Esophagus (tissue), 2 donors: ENCODE data around the gene MPC1. TPM values are rescaled to one million over a fixed set of nuclear protein-coding genes. Genes with fewer than 3 reads are reported as not detected.
"Not testable (repeated sequence)": the region's sequence is repeated elsewhere in the genome, so short reads cannot be mapped to it uniquely, and the experiment has no call there.

ENCODE experiments used
- H3K27ac ChIP-seq, 2 donors: one replicate each; pipeline ENCODE4 v1.5.1; 2013; ENCODE audit warnings: low read depth in 2 of 2, mild to moderate bottlenecking in 2 of 2, inconsistent platforms in 1 of 2, low read length in 1 of 2, moderate library complexity in 1 of 2
- H3K27me3 ChIP-seq, 2 donors: one replicate each; pipeline ENCODE4 v1.6.1; 2013; ENCODE audit warnings: low read length in 2 of 2, control low read depth in 1 of 2, mild to moderate bottlenecking in 1 of 2; ENCODE audit not compliant: insufficient read depth in 2 of 2, control insufficient read depth in 1 of 2
- H3K36me3 ChIP-seq, 2 donors: one replicate each; pipeline ENCODE4 v1.6.1; 2013; ENCODE audit warnings: low read length in 1 of 2; ENCODE audit not compliant: control insufficient read depth in 2 of 2, insufficient read depth in 2 of 2
- H3K4me1 ChIP-seq, 2 donors: one replicate each; pipeline ENCODE4 v1.6.1; 2013; ENCODE audit warnings: low read length in 1 of 2; ENCODE audit not compliant: control insufficient read depth in 2 of 2, insufficient read depth in 2 of 2
- H3K4me3 ChIP-seq, 2 donors: one replicate each; pipeline ENCODE4 v1.5.1; 2013; ENCODE audit warnings: low read length in 2 of 2, mild to moderate bottlenecking in 2 of 2, low read depth in 1 of 2, moderate library complexity in 1 of 2
- H3K9me3 ChIP-seq, 2 donors: one replicate each; pipeline ENCODE4 v1.6.1; 2013; ENCODE audit warnings: mild to moderate bottlenecking in 2 of 2, low read depth in 1 of 2, low read length in 1 of 2, moderate library complexity in 1 of 2; ENCODE audit not compliant: control insufficient read depth in 2 of 2, insufficient read depth in 1 of 2
- WGBS, 2 donors: extraction: QIAGEN DNeasy Blood & Tissue Kit; methylation state at CpG; one replicate each; pipeline ENCODE4 v1.1.7; 2013; 5-methylcytosine and 5-hydroxymethylcytosine counted together
- polyA plus RNA-seq, 2 donors: library from polyadenylated mRNA; stranded (reverse); fragments of 200-250 nt; gene quantifications; one replicate each; pipeline ENCODE4 v1.2.3, GENCODE V29; 2013
- donor health status: healthy with polysubstance abuse.
- donor health status: Bipolar disorder and iron deficiency.

Gene MPC1
- polyA plus RNA-seq, 2 donors: 53.0 to 65.5 TPM

- peaks cover 0 to 3% of the 10 kb centered on the region in 2 donors for H3K36me3 ChIP-seq
- H3K27me3 ChIP-seq: no peaks in the 10 kb centered on the region
- no peak overlapping the region for H3K4me3 ChIP-seq
- H3K4me1 ChIP-seq: no peaks in the 10 kb centered on the region
- H3K27ac ChIP-seq: no peak overlapping the region
- no peaks in the 10 kb centered on the region for H3K9me3 ChIP-seq
- WGBS, 2 donors: 74 to 81% methylated on average over 3 of the region's 3 CpGs
Observed at GRCh38 chr6:166369782-166370181, 13.0 kb downstream of the MPC1 start.

GRCh38 chr6:166366921-166367320, 15.8 kb downstream of the MPC1 start:
- WGBS, 2 donors: 95% methylated on average over 3 of the region's 3 CpGs
- Histone ChIP-seq H3K27me3 (no peaks in the 10 kb centered on the region), H3K4me3 (no peak overlapping the region), H3K4me1 (no peaks in the 10 kb centered on the region), H3K9me3 (no peaks in the 10 kb centered on the region), H3K27ac (no peak overlapping the region), H3K36me3 (peaks cover 6 to 10% of the 10 kb centered on the region in 2 donors)

DNA sequence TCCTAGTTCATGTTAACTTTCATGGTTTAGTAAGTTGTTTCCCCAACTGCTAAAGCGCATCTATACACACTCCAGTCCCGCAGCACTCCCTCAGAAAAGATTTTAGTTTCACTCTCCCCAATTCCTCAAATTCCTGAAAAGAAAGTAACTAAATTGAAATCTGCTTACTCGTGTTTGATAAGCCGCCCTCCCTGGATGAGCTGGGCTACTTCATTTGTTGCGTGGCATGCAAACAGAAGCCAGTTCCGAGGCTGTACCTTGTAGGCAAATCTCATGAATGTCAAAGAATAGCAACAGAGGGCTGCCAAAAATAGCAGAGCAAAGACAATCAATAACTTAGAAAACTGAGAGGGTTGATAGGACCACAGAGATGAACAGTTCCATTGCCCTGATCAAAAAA, 16.9 kb downstream of the MPC1 start:
- H3K9me3 ChIP-seq: no peaks in the 10 kb centered on the region
- no peaks in the 10 kb centered on the region for H3K27me3 ChIP-seq
- H3K4me3 ChIP-seq: no peak overlapping the region
- peaks cover 6 to 10% of the 10 kb centered on the region in 2 donors for H3K36me3 ChIP-seq
- H3K27ac ChIP-seq: no peak overlapping the region
- 79 to 86% methylated on average over 6 of the region's 6 CpGs for WGBS, 2 donors
- H3K4me1 ChIP-seq: no peaks in the 10 kb centered on the region

DNA sequence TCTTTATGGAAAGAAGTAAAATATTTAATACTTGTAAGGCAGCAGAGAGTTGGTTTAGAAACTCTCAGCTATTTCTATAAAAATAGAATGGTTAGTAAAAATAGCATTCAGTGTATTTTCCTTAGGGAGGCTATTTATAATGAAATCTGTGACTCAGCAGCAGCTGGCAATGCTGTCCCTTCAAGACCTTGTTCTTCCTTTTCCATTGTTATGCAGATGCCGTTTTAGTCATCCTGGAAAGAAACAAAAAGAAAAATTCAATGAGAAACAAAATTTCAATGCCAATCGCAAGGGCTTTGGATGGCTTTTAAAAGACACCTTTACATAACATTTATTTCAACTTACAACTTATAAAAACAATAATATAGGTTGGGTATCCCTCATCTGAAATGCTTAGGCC, 17.5 kb downstream of the MPC1 start:
- no peak overlapping the region for H3K27ac ChIP-seq
- no peaks in the 10 kb centered on the region for H3K9me3 ChIP-seq
- peaks cover 0 to 3% of the 10 kb centered on the region in 2 donors for H3K4me1 ChIP-seq
- H3K4me3 ChIP-seq: no peak overlapping the region
- peaks cover 6 to 10% of the 10 kb centered on the region in 2 donors for H3K36me3 ChIP-seq
- H3K27me3 ChIP-seq: no peaks in the 10 kb centered on the region
- 30 to 43% methylated on average over 2 of the region's 2 CpGs for WGBS, 2 donors

GRCh38 chr6:166364456-166364855, 18.3 kb downstream of the MPC1 start:
- Histone ChIP-seq H3K36me3 (peaks cover 6 to 10% of the 10 kb centered on the region in 2 donors), H3K9me3 (no peaks in the 10 kb centered on the region), H3K4me3 (no peak overlapping the region), H3K4me1 (peaks cover 0 to 3% of the 10 kb centered on the region in 2 donors), H3K27me3 (no peaks in the 10 kb centered on the region), H3K27ac (peak overlapping the region in 1 of 2 donors; percentile 31)
- WGBS, 2 donors: 74 to 89% methylated on average over 7 of the region's 7 CpGs

DNA sequence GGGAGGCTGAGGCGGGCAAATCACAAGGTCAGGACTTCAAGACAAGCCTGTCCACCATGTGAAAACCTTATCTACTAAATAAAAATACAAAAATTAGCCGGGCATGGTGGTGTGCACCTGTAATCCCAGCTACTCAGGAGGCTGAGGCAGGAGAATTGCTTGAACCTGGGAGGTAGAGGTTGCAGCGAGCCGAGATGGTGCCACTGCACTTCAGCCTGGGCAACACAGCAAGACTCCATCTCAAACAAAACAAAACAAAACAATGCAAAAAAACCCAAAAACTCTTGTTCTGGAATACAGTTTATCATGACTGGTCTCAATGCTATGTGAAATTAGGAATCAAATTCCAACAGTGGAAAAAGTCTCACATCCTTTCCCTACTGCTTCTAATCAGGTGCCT, 20.3 kb downstream of the MPC1 start:
- not testable (repeated sequence) for H3K27ac ChIP-seq
- 92 to 95% methylated on average over 2 to 4 of the region's 4 CpGs for WGBS, 2 donors

DNA sequence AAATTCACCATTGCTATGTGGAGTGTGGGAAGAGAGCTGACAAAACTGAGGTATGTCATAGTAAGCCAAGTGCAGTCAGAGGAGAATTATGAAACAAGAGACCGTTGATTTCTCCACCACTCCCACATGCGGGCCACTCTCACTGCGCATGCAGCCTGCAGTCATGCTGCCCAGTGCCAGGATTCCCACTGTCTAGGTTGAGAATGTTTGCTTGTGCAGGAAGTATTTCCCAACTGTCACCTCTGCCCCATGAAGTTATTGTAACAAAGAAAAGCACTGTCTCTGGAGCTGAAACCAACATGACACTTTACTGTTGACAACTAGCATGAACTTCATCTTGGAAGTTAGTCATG, 21.7 kb downstream of the MPC1 start:
- whole genome bisulfite sequencing, 2 donors: 79 to 83% methylated on average over 3 of the region's 3 CpGs
- H3K27ac ChIP-seq: no peak overlapping the region
- H3K9me3 ChIP-seq: no peaks in the 10 kb centered on the region
- no peak overlapping the region for H3K4me3 ChIP-seq
- H3K36me3 ChIP-seq: peaks cover 6 to 7% of the 10 kb centered on the region in 2 donors
- H3K27me3 ChIP-seq: no peaks in the 10 kb centered on the region
- H3K4me1 ChIP-seq: peaks cover 0 to 3% of the 10 kb centered on the region in 2 donors

More for the DNA sequence above, 20.3 kb downstream of the MPC1 start:
- H3K4me3 ChIP-seq, H3K9me3 ChIP-seq, H3K27me3 ChIP-seq, H3K4me1 ChIP-seq: not testable (repeated sequence)
- peaks cover 6 to 10% of the 10 kb centered on the region in 2 donors for H3K36me3 ChIP-seq

DNA sequence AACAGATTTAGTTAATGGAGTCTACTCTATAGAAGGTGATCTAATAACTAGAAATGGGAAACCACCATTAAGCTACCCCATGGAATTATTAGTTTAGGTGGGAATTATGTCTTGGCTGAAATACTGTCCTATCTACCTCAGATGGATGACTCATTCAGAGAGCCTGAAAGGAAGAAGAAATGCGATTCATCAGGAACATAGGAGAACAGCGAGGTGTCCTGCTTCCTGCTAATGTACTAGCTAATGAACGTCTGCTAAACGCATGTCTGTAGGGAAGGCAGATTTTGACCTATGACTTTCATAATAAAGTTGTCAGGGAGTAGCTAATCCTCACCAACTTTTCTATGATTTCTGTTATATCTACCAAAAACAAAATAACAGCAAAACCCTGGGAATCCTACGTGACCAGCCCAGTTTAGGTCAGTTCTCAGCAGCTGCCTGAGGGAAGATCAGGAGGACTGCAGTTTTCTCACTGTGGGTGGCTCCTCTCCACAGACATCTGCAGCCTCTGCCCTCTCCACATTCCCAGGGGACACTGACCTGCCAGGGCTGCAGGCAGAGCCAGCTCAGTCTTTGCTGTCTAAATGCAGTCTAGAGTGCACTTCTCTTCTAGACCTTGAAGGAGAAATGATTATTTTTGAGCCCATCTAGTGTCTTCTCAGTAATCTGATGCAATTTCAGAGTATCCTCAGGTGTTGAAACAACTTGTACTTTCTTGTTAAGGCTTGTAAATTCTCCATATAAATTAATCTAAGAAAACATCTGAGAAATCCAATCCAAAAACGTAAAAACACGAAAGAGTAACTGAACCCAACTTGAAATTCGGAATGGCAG, 22.3 kb downstream of the MPC1 start:
- no peaks in the 10 kb centered on the region for H3K27me3 ChIP-seq
- WGBS, 2 donors: 69 to 78% methylated on average over 8 of the region's 8 CpGs
- no peak overlapping the region for H3K4me3 ChIP-seq
- no peaks in the 10 kb centered on the region for H3K9me3 ChIP-seq
- H3K27ac ChIP-seq: no peak overlapping the region
- peaks cover 0 to 3% of the 10 kb centered on the region in 2 donors for H3K4me1 ChIP-seq
- peaks cover 6 to 7% of the 10 kb centered on the region in 2 donors for H3K36me3 ChIP-seq

DNA sequence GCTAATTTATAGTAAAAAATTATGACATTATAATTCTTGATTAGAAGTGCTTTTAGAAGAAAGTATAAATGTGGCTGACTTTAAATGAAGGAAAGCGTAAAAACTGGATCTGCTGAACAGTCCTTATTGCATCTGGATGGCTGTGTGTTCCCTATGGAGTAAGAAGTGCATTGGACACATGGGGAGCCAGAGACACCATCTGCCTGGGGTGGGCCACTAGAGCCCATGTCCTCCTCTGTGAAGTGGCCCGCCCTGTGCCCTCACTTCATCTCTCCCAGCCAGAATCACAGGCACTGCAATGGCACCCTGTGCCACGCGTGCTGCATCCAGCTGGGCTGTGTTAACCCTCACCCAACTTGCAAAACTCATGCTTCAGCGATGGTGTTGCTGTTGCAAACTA, 27.2 kb downstream of the MPC1 start:
- Histone ChIP-seq H3K4me3 (no peak overlapping the region), H3K9me3 (no peaks in the 10 kb centered on the region), H3K4me1 (peaks cover 0 to 2% of the 10 kb centered on the region in 2 donors), H3K36me3 (no peaks in the 10 kb centered on the region), H3K27me3 (no peaks in the 10 kb centered on the region), H3K27ac (no peak overlapping the region)
- WGBS, 2 donors: 60 to 65% methylated on average over 5 of the region's 5 CpGs

DNA sequence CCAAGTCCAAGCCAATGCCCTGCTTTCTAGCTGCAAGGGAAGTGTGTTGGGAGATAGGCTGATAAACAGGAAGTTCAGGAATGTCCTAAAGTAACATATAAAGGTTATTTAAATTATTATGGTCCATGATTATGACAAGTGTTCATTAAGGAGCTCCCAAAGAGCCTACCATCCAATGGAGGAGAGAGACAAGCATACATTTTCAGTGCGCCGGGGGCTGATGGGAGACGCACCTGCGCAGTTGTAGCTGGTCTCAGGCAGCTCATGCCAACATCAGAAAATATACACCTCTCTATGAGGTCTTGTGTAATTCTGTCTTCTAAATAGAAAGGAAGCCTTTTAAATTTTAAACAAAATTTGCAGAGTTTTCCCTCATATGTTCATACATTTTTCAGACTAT, 27.8 kb downstream of the MPC1 start:
- no peak overlapping the region for H3K4me3 ChIP-seq
- WGBS, 2 donors: 97 to 98% methylated on average over 4 of the region's 4 CpGs
- no peaks in the 10 kb centered on the region for H3K27me3 ChIP-seq
- no peaks in the 10 kb centered on the region for H3K36me3 ChIP-seq
- no peaks in the 10 kb centered on the region for H3K9me3 ChIP-seq
- H3K27ac ChIP-seq: no peak overlapping the region
- no peaks in the 10 kb centered on the region for H3K4me1 ChIP-seq
